Nephron (organoid): ENCODE measurements around the gene BAZ1B.
"Not testable (repeated sequence)": the region's sequence is repeated elsewhere in the genome, so short reads cannot be mapped to it uniquely, and the experiment has no call there.

Experiments used
- H3K27ac Mint-ChIP-seq, 3 experiments: 2 replicates each; pipeline ENCODE4 v1.8.0; 2020; ENCODE audit warnings: mixed read lengths in 3 of 3, mild to moderate bottlenecking in 2 of 3, moderate library complexity in 1 of 3
- H3K27me3 Mint-ChIP-seq: 2 replicates; pipeline ENCODE4 v1.8.0; 2021; ENCODE audit warnings: low read depth, mild to moderate bottlenecking, moderate library complexity, mixed read lengths
- H3K36me3 Mint-ChIP-seq: 2 replicates; pipeline ENCODE4 v1.8.0; 2020; ENCODE audit warnings: low read depth, mixed read lengths
- H3K4me1 Mint-ChIP-seq: 2 replicates; pipeline ENCODE4 v1.8.0; 2020; ENCODE audit warnings: mixed read lengths
- H3K4me3 Mint-ChIP-seq, 3 experiments: 2 replicates each; pipeline ENCODE4 v1.8.0; 2020; ENCODE audit warnings: mild to moderate bottlenecking in 3 of 3, mixed read lengths in 3 of 3, moderate library complexity in 2 of 3
- H3K9me3 Mint-ChIP-seq: 2 replicates; pipeline ENCODE4 v1.8.0; 2020; ENCODE audit warnings: mixed read lengths
- CTCF ChIP-seq, 3 experiments: fragments of 200-600 bp; sonication (generic); IDR thresholded peaks; one replicate each; pipeline ENCODE4 v1.5.0; 2021; ENCODE audit warnings: antibody characterized with exemption in 3 of 3; ENCODE audit not compliant: unreplicated experiment in 3 of 3

Gene BAZ1B

GRCh38 chr7:73426016-73426415 lies 96.1 kb downstream of the BAZ1B start:
- H3K27me3 Mint-ChIP-seq = no peaks in the 10 kb centered on the region
- no peak overlapping the region for H3K4me3 Mint-ChIP-seq
- no peak for TF ChIP-seq CTCF (IDR thresholded peaks at IDR 0.05; ENCODE audit: unreplicated experiment in 3 of 3)
- H3K36me3 Mint-ChIP-seq = no peaks in the 10 kb centered on the region
- peak overlapping the region in 2 of 3 experiments; percentile 43 to 45 for H3K27ac Mint-ChIP-seq
- no peaks in the 10 kb centered on the region for H3K9me3 Mint-ChIP-seq
- no peaks in the 10 kb centered on the region for H3K4me1 Mint-ChIP-seq

DNA sequence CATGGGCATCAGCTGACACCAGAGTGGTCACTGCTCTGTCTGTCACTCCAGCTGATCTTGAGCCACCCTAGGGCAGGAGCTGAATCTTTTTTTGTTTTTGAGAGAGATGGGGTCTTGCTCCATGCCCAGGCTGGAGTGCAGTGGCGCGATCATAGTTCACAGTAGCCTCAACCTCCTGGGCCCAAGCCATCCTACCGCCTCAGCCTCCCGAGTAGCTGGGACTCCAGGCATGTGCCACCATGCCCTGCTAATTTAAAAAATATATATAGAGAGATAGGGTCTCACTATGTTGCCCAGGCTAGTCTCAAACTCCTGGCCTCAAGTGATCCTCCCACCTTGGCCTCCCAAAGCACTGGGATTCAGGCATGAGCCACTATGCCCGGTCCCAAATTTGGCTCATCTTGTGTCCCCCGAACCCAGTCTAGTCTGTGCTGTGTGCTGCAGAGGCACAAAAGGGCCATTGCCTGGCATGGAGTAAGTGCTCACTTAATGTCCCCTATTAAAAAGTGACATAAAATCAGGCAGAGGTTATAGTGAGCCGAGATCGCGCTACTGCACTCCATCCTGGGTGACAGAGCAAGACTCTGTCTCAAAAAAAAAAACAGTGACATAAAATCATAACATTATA lies 96.6 kb downstream of the BAZ1B start:
- Mint-ChIP-seq H3K9me3 (no peaks in the 10 kb centered on the region), H3K4me1 (no peaks in the 10 kb centered on the region), H3K27me3 (no peaks in the 10 kb centered on the region), H3K27ac (peak overlapping the region; percentile 37 to 54 (median 45)), H3K4me3 (peak overlapping the region; percentile 17 to 39 (median 22)), H3K36me3 (no peaks in the 10 kb centered on the region)
- TF ChIP-seq CTCF (IDR thresholded peaks at IDR 0.05; ENCODE audit: unreplicated experiment in 3 of 3) = no peak

- Mint-ChIP-seq H3K9me3 (no peaks in the 10 kb centered on the region), H3K4me3 (peak overlapping the region in 2 of 3 experiments; percentile 54 to 59), H3K27me3 (no peaks in the 10 kb centered on the region), H3K27ac (peak overlapping the region in 2 of 3 experiments; percentile 49 to 76), H3K4me1 (peaks cover 7% of the 10 kb centered on the region), H3K36me3 (no peaks in the 10 kb centered on the region)
- no peak for TF ChIP-seq CTCF (IDR thresholded peaks at IDR 0.05; ENCODE audit: unreplicated experiment in 3 of 3)
Measured at GRCh38 chr7:73424489-73424885, 97.6 kb downstream of the BAZ1B start.

DNA sequence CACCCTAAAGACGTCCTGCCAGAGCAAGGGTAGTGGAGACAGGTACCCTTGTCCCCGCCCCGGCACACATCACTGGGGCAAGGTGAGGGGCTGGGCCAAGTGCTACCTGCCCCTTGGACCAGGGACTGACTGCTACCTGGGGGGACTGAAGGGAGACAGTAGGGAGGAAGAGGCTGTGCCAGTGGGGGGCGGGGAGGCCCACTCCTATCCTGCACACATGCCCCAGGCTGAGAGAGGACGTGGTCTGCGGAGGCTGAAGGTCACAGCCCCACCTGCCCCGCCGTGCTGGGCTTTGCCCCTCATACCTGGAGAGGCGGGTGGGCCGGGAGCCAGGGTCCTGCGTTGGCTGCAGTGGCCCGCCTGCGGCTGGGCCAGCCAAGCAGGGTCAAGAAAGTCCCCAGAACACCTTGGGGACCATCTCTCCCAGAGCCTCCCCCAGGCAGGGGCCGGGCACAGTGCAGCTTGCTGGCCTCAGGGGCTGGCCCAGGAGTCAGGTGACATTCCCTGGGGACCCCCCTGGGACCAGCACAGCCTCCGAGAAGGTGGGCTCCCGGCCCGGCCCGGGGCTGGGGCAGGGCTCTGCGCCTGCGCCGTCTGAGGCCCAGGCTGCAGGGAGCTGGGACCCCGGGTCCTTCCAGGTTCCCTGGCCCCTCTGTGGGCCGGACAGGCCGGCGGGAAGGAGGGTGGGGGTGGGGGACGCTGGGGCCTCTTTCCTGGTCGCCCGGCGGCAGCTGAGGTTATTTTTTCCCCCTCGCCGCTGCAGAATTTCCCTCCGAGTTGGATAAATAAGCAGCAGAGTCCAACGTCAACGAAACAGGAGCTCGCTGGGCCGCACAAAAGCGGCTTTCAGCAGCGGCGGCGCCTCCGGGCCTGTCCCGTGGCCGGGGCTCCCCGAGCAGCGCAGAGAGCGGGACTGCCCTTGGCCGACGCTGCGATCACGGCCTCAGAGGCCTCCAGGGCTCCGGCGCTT lies 98.3 kb downstream of the BAZ1B start:
- H3K27ac Mint-ChIP-seq = peak overlapping the region in 1 of 3 experiments; percentile 63

GRCh38 chr7:73420610-73421009 lies 101.5 kb downstream of the BAZ1B start:
- not testable (repeated sequence) for H3K36me3 Mint-ChIP-seq, H3K27me3 Mint-ChIP-seq, H3K4me1 Mint-ChIP-seq, H3K9me3 Mint-ChIP-seq, H3K4me3 Mint-ChIP-seq
- H3K27ac Mint-ChIP-seq = peak overlapping the region; percentile 56 to 90 (median 89)

More for the DNA sequence above, 98.3 kb downstream of the BAZ1B start:
- Mint-ChIP-seq H3K9me3 (no peaks in the 10 kb centered on the region), H3K27me3 (no peaks in the 10 kb centered on the region), H3K36me3 (no peaks in the 10 kb centered on the region), H3K4me1 (peaks cover 7% of the 10 kb centered on the region), H3K4me3 (peak overlapping the region in 2 of 3 experiments; percentile 33 to 65)
- no peak for TF ChIP-seq CTCF (IDR thresholded peaks at IDR 0.05; ENCODE audit: unreplicated experiment in 3 of 3)

GRCh38 chr7:73420016-73420415 lies 102.1 kb downstream of the BAZ1B start:
- H3K9me3 Mint-ChIP-seq, H3K27me3 Mint-ChIP-seq, H3K36me3 Mint-ChIP-seq, H3K4me1 Mint-ChIP-seq: not testable (repeated sequence)
- H3K27ac Mint-ChIP-seq = peak overlapping the region; percentile 56 to 90 (median 89)
- H3K4me3 Mint-ChIP-seq = peak overlapping the region in 1 of 3 experiments; percentile 3
